Activated naive CD8-positive, alpha-beta T cell treated with anti-CD3 and anti-CD28 coated beads, Interleukin-2, amount 50 U/mL, for 16 hours (primary cell): Measurements from ENCODE around the gene DDX51.
"Not testable (repeated sequence)": the region's sequence is repeated elsewhere in the genome, so short reads cannot be mapped to it uniquely, and the experiment has no call there.

ENCODE experiments used
- DNase-seq: peaks from one replicate; pipeline ENCODE4 v3.0.0-alpha.2; 2020; ENCODE audit warnings: low read depth, low spot score

Gene DDX51

GRCh38 chr12:132117558-132117875 is 26.6 kb downstream of the DDX51 start:
- DNase-seq, result no peak

- DNase-seq, result no peak
Measured at GRCh38 chr12:132116709-132117557, 27.2 kb downstream of the DDX51 start.

GRCh38 chr12:132115500-132115899 is 28.6 kb downstream of the DDX51 start:
- no peak for DNase-seq

- no peak for DNase-seq
Measured at GRCh38 chr12:132114667-132115066, 29.5 kb downstream of the DDX51 start.

- DNase-seq, result no peak
Measured at GRCh38 chr12:132111654-132112304, 32.3 kb downstream of the DDX51 start.

GRCh38 chr12:132110677-132111076 is 33.4 kb downstream of the DDX51 start:
- DNase-seq, result no peak

- no peak for DNase-seq
Measured at GRCh38 chr12:132109741-132110140, 34.4 kb downstream of the DDX51 start.

- DNase-seq, result no peak
Measured at GRCh38 chr12:132108211-132108832, 35.8 kb downstream of the DDX51 start.

- no peak for DNase-seq
Measured at GRCh38 chr12:132106921-132107320, 37.2 kb downstream of the DDX51 start.

GRCh38 chr12:132105467-132105866 is 38.7 kb downstream of the DDX51 start:
- no peak for DNase-seq

GRCh38 chr12:132103542-132104308 is 40.4 kb downstream of the DDX51 start:
- DNase-seq, result no peak

GRCh38 chr12:132103072-132103471 is 41.0 kb downstream of the DDX51 start:
- DNase-seq, result not testable (repeated sequence)

GRCh38 chr12:132102297-132102696 is 41.8 kb downstream of the DDX51 start:
- DNase-seq, result no peak

GRCh38 chr12:132100306-132101065 is 43.6 kb downstream of the DDX51 start:
- DNase-seq, result no peak

- DNase-seq, result no peak
Measured at GRCh38 chr12:132099739-132100138, 44.4 kb downstream of the DDX51 start.

GRCh38 chr12:132095520-132096409 is 48.4 kb downstream of the DDX51 start:
- DNase-seq, result no peak

- DNase-seq, result no peak
Measured at GRCh38 chr12:132094269-132094891, 49.7 kb downstream of the DDX51 start.

- DNase-seq, result no peak
Measured at GRCh38 chr12:132089407-132089910, 54.7 kb downstream of the DDX51 start.
